Activated T-cell treated with anti-CD3 and anti-CD28 coated beads for 4 hours (primary cell): ENCODE measurements around the gene STH.
"Not testable (repeated sequence)": the region's sequence is repeated elsewhere in the genome, so short reads cannot be mapped to it uniquely, and the experiment has no call there.

ENCODE experiments used
- DNase-seq: peaks from one replicate; pipeline ENCODE4 v3.0.0-alpha.2; 2020

STH gene

DNA sequence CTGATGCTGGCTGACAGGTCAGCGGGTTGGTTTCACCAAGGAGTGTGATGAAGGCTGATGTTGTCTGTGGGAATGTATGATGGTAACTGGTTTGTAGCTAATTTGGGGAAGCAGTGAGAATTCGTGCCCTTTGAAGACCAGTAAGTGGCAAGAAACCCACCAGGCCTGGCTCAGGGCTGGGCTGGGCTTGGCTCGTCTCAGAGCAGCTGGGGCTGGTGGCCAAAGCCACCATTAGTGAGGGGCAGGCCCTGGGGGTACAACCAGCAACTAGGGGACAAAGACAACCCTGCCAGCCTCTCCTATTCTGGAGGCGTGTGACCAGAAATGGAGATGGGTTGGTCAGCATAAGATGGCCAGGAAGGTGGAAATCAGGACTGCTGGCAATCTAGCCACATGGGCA is 13.0 kb upstream of the STH start:
- no peak for DNase-seq

DNA sequence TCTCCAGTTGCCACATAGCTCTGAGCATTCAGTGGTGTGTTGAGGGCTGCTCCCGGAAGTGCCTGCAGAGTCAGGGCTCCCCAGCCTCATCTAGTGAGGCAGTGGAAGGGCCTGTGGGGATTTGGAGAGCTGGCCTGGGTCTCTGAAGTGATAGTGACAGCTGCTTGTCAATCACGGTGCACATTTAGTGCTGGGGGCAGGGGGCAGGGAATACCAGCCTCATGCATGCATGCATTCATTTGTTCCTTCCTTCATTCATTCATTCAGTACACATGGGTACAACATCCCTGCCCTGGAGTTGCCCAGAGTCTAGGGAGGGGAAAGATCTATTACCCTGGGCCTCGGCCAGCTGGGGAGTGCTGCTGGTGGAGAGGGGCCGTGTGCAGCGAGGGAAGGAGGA is 11.3 kb upstream of the STH start:
- no peak for DNase-seq

DNA sequence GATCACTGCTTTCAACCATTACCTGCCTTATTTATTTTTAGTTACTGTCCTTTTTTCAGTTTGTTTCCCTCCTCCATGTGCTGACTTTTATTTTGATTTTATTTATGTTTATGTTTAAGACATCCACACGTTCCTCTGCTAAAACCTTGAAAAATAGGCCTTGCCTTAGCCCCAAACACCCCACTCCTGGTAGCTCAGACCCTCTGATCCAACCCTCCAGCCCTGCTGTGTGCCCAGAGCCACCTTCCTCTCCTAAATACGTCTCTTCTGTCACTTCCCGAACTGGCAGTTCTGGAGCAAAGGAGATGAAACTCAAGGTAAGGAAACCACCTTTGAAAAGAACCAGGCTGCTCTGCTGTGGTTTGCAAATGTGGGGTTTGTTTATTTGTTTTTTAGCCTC is 9.3 kb upstream of the STH start:
- DNase-seq = no peak

DNA sequence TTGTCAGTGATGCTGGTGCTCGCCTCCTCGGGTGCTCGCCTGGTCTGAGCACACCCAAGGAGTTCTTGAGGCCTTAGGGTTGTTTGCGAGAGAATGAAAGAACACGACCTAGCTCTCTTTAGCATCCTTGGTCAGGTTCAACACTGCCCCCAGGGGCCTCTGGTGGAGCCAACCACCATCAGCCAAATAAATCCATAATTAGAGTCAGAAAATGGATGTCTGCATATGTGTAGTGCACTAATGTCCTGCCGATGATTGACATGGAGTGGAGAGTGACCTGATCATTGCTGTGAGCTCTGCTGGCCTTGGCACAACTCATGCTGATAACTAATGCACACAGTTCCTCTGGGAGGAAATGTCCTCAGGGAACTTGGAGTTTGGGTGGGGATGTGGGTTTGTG is 8.2 kb upstream of the STH start:
- no peak for DNase-seq

DNA sequence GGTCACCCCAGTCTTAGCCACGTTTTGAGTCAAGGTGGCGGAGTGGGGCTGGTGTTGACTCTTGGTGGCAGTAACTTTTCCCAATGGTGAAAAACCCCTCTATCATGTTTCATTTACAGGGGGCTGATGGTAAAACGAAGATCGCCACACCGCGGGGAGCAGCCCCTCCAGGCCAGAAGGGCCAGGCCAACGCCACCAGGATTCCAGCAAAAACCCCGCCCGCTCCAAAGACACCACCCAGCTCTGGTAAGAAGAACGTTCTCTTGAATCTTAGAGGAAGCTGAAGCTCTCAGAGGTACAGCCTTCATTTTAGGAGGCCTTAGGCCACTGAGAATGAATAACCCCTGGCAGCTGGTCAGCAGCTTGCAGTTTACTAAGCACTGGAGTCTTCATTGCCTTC is 7.7 kb upstream of the STH start:
- DNase-seq = no peak

DNA sequence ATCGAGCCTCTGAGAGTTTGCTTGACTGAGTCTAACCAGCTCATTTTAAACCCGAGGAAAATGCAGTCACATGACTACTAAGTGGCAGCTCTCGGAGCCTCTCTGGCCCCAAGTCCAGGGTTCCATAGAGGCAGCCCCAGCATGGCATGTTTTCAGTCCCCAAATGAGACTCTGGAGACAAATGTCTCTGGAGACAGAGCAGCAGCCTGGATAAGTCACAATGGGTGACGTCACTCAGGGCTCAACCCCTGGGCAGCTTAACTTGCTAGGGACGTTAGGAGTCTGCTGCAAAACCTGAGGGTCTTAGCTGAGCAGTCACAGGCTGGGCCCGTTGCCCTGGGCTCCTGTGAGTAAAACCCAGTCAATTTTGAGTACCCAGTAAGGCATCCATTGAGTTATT is 6.9 kb upstream of the STH start:
- DNase-seq = no peak

DNA sequence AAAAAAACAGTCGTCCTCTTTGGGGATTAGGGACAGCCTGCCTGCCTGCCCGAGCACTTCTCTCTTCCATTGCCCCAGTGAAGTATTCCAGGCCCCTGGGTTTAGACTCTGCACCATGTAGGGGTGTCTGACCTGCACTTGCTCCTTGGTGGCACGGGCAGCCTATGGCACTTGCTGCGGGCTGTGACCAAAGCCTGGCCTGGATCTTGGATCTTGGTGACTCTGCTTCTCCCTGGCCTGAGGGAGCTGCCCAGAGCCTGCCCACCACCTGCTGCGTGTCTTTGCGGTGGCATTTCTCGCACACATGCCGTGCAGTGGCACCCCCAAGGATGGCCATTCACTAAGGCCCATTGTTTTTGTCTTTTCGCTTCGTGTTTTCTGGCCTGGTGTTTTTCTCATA is 6.1 kb upstream of the STH start:
- DNase-seq = no peak

DNA sequence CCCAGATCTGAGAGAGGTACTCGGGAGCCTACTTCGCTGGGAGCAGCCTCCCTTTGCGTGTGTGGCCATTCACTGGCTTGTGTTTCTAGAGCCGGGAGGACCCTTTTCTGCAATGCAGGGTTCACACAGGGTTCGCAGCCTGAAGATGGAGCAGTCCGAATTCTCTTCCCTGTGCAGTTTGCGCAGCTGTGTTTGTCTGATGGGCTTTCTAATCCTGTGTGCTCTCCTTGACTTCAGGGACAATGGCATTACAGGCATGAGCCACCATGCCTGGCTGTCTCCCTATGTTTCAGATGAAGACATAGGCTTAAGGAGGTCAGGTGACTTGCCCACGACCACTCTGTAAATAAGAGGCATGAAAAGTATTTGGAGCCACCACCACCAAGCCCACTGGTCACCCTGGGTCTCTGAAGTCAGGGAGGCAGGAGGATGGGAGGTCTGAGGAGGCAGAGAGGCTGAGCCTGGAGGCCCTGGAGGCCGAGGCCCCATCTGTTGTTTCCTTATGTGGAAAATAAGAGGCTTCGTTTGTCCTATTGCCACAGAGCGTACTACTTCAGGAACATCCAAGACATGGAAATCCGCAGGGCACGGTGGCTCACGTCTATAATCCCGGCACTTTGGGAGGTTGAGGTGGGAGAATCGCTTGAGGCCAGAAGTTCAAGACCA is 5.0 kb upstream of the STH start:
- no peak for DNase-seq

DNA sequence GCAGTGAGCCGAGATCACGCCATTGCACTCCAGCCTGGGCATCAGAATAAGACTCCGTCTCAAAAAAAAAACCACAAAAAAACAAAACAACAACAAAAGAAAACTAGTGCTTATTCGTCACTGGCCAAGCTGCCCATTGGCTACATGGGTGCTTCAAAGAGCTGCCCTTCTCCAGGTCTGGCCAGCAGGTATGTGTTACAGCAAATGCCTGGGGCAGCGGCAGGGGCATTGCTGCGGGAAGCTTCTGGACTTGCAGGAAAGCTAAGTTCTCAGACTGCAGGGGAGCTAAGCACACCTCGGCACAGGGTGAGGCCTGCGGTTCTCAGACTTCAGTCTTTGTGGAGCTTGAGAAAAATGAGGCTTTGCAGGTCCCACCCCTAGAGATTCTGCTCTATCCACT is 4.1 kb upstream of the STH start:
- DNase-seq = no peak

DNA sequence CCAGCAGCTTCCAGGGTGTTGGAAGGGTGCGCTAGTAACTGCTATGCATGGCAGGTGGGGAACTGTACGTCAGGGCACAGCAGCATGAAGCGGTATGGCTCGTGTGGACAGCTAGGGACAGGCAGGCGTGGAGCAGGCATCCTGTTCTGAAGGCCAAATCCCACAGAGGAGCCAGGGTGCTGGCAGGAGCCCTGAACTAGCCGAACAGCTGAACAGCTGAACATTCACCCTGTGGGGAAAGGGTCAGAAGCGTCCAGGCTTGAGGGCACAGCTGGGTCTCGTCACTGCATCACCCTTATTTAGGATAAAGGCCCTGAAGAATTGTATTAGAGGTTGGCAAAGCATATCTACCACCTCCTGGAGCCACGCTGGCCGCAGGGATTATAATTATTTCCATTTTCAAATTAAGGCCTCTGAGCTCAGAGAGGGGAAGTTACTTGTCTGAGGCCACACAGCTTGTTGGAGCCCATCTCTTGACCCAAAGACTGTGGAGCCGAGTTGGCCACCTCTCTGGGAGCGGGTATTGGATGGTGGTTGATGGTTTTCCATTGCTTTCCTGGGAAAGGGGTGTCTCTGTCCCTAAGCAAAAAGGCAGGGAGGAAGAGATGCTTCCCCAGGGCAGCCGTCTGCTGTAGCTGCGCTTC is 3.3 kb upstream of the STH start:
- no peak for DNase-seq

DNA sequence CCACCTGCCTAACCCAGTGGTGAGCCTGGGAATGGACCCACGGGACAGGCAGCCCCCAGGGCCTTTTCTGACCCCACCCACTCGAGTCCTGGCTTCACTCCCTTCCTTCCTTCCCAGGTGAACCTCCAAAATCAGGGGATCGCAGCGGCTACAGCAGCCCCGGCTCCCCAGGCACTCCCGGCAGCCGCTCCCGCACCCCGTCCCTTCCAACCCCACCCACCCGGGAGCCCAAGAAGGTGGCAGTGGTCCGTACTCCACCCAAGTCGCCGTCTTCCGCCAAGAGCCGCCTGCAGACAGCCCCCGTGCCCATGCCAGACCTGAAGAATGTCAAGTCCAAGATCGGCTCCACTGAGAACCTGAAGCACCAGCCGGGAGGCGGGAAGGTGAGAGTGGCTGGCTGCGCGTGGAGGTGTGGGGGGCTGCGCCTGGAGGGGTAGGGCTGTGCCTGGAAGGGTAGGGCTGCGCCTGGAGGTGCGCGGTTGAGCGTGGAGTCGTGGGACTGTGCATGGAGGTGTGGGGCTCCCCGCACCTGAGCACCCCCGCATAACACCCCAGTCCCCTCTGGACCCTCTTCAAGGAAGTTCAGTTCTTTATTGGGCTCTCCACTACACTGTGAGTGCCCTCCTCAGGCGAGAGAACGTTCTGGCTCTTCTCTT is 2.6 kb upstream of the STH start:
- DNase-seq = no peak

DNA sequence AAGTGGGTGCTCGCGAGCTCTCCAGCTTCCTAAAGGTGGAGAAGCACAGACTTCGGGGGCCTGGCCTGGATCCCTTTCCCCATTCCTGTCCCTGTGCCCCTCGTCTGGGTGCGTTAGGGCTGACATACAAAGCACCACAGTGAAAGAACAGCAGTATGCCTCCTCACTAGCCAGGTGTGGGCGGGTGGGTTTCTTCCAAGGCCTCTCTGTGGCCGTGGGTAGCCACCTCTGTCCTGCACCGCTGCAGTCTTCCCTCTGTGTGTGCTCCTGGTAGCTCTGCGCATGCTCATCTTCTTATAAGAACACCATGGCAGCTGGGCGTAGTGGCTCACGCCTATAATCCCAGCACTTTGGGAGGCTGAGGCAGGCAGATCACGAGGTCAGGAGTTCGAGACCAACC is 1.9 kb upstream of the STH start:
- DNase-seq = no peak

DNA sequence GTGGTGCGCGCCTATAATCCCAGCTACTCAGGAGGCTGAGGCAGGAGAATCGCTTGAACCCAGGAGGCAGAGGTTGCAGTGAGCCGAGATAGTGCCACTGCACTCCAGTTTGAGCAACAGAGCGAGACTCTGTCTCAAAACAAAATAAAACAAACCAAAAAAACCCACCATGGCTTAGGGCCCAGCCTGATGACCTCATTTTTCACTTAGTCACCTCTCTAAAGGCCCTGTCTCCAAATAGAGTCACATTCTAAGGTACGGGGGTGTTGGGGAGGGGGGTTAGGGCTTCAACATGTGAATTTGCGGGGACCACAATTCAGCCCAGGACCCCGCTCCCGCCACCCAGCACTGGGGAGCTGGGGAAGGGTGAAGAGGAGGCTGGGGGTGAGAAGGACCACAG is 1.4 kb upstream of the STH start:
- DNase-seq = no peak

DNA sequence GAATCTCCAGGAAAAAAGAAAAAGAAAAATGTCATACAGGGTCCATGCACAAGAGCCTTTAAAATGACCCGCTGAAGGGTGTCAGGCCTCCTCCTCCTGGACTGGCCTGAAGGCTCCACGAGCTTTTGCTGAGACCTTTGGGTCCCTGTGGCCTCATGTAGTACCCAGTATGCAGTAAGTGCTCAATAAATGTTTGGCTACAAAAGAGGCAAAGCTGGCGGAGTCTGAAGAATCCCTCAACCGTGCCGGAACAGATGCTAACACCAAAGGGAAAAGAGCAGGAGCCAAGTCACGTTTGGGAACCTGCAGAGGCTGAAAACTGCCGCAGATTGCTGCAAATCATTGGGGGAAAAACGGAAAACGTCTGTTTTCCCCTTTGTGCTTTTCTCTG is 845 bp downstream of the STH start:
- no peak for DNase-seq

DNA sequence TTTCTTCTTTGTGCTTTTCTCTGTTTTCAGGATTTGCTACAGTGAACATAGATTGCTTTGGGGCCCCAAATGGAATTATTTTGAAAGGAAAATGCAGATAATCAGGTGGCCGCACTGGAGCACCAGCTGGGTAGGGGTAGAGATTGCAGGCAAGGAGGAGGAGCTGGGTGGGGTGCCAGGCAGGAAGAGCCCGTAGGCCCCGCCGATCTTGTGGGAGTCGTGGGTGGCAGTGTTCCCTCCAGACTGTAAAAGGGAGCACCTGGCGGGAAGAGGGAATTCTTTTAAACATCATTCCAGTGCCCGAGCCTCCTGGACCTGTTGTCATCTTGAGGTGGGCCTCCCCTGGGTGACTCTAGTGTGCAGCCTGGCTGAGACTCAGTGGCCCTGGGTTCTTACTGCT is 1.2 kb downstream of the STH start:
- no peak for DNase-seq

DNA sequence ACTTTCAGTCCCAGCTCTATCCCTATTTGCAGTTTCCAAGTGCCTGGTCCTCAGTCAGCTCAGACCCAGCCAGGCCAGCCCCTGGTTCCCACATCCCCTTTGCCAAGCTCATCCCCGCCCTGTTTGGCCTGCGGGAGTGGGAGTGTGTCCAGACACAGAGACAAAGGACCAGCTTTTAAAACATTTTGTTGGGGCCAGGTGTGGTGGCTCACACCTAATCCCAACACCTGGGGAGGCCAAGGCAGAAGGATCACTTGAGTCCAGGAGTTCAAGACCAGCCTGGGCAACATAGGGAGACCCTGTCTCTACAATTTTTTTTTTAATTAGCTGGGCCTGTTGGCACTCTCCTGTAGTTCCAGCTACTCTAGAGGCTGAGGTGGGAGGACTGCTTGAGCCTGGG is 1.7 kb downstream of the STH start:
- no peak for DNase-seq

DNA sequence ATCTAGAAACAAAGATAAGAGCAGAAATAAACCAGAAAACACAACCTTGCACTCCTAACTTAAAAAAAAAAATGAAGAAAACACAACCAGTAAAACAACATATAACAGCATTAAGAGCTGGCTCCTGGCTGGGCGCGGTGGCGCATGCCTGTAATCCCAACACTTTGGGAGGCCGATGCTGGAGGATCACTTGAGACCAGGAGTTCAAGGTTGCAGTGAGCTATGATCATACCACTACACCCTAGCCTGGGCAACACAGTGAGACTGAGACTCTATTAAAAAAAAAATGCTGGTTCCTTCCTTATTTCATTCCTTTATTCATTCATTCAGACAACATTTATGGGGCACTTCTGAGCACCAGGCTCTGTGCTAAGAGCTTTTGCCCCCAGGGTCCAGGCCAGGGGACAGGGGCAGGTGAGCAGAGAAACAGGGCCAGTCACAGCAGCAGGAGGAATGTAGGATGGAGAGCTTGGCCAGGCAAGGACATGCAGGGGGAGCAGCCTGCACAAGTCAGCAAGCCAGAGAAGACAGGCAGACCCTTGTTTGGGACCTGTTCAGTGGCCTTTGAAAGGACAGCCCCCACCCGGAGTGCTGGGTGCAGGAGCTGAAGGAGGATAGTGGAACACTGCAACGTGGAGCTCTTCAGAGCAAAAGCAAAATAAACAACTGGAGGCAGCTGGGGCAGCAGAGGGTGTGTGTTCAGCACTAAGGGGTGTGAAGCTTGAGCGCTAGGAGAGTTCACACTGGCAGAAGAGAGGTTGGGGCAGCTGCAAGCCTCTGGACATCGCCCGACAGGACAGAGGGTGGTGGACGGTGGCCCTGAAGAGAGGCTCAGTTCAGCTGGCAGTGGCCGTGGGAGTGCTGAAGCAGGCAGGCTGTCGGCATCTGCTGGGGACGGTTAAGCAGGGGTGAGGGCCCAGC is 2.6 kb downstream of the STH start:
- no peak for DNase-seq

DNA sequence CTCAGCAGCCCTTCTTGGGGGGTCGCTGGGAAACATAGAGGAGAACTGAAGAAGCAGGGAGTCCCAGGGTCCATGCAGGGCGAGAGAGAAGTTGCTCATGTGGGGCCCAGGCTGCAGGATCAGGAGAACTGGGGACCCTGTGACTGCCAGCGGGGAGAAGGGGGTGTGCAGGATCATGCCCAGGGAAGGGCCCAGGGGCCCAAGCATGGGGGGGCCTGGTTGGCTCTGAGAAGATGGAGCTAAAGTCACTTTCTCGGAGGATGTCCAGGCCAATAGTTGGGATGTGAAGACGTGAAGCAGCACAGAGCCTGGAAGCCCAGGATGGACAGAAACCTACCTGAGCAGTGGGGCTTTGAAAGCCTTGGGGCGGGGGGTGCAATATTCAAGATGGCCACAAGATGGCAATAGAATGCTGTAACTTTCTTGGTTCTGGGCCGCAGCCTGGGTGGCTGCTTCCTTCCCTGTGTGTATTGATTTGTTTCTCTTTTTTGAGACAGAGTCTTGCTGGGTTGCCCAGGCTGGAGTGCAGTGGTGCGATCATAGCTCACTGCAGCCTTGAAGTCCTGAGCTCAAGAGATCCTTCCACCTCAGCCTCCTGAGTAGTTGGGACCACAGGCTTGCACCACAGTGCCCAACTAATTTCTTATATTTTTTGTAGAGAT is 3.4 kb downstream of the STH start:
- peak; percentile 75 for DNase-seq

DNA sequence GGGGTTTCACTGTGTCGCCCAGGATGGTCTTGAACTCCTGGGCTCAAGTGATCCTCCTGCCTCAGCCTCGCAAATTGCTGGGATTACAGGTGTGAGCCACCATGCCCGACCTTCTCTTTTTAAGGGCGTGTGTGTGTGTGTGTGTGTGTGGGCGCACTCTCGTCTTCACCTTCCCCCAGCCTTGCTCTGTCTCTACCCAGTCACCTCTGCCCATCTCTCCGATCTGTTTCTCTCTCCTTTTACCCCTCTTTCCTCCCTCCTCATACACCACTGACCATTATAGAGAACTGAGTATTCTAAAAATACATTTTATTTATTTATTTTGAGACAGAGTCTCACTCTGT is 3.9 kb downstream of the STH start:
- DNase-seq = no peak

DNA sequence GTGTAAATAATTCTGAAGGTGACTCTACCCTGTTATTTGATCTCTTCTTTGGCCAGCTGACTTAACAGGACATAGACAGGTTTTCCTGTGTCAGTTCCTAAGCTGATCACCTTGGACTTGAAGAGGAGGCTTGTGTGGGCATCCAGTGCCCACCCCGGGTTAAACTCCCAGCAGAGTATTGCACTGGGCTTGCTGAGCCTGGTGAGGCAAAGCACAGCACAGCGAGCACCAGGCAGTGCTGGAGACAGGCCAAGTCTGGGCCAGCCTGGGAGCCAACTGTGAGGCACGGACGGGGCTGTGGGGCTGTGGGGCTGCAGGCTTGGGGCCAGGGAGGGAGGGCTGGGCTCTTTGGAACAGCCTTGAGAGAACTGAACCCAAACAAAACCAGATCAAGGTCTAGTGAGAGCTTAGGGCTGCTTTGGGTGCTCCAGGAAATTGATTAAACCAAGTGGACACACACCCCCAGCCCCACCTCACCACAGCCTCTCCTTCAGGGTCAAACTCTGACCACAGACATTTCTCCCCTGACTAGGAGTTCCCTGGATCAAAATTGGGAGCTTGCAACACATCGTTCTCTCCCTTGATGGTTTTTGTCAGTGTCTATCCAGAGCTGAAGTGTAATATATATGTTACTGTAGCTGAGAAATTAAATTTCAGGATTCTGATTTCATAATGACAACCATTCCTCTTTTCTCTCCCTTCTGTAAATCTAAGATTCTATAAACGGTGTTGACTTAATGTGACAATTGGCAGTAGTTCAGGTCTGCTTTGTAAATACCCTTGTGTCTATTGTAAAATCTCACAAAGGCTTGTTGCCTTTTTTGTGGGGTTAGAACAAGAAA is 5.1 kb downstream of the STH start:
- DNase-seq = no peak

DNA sequence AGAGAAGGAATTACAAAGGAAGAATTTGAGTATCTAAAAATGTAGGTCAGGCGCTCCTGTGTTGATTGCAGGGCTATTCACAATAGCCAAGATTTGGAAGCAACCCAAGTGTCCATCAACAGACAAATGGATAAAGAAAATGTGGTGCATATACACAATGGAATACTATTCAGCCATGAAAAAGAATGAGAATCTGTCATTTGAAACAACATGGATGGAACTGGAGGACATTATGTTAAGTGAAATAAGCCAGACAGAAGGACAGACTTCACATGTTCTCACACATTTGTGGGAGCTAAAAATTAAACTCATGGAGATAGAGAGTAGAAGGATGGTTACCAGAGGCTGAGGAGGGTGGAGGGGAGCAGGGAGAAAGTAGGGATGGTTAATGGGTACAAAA is 7.0 kb downstream of the STH start:
- DNase-seq = not testable (repeated sequence)

DNA sequence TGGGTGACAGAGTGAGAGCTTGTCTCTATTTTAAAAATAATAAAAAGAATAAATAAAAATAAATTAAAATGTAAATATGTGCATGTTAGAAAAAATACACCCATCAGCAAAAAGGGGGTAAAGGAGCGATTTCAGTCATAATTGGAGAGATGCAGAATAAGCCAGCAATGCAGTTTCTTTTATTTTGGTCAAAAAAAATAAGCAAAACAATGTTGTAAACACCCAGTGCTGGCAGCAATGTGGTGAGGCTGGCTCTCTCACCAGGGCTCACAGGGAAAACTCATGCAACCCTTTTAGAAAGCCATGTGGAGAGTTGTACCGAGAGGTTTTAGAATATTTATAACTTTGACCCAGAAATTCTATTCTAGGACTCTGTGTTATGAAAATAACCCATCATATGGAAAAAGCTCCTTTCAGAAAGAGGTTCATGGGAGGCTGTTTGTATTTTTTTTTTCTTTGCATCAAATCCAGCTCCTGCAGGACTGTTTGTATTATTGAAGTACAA is 8.5 kb downstream of the STH start:
- DNase-seq = no peak
